ENCODE data around the gene MYBPC3. TPM values are rescaled to one million over a fixed set of nuclear protein-coding genes. Genes with fewer than 3 reads are reported as not detected.

Gene MYBPC3
- total RNA-seq, 1 donor from 2014 or later = 0.06 TPM

GRCh38 chr11:47395223-47396048, 42.9 kb upstream of the MYBPC3 start:
- H3K79me2 ChIP-seq (ENCODE audit: low read depth) = no peaks in the 10 kb centered on the region
- Mint-ChIP-seq H3K36me3 (no peaks in the 10 kb centered on the region), H3K27me3 (ENCODE audit: insufficient read depth, low read depth) (peaks cover 8% of the 10 kb centered on the region), H3K4me3 (no peak overlapping the region), H3K4me1 (peaks cover 10% of the 10 kb centered on the region), H3K27ac (no peak overlapping the region), H3K9me3 (no peaks in the 10 kb centered on the region)
- peaks cover 5% of the 10 kb centered on the region for H3K4me1 ChIP-seq
- no peaks in the 10 kb centered on the region for H3K36me3 ChIP-seq
- H3K27me3 ChIP-seq = no peaks in the 10 kb centered on the region
- DNase-seq (ENCODE audit: low spot score) = no peak
- H4K20me1 ChIP-seq (ENCODE audit: low read depth) = no peaks in the 10 kb centered on the region
- H3K4me2 ChIP-seq = no peak overlapping the region
- no peaks in the 10 kb centered on the region for H3K9me3 ChIP-seq (ENCODE audit: low read depth)
- TF ChIP-seq CTCF (IDR thresholded peaks at IDR 0.05) (no peak), EZH2 (IDR thresholded peaks at IDR 0.05) (no peak), EZH2phosphoT487 (IDR thresholded peaks at IDR 0.05) (no peak)
- H3K4me3 ChIP-seq = no peak overlapping the region
- H3K9ac ChIP-seq = no peak overlapping the region
- no peak overlapping the region for H3K27ac ChIP-seq
- H3F3A ChIP-seq (ENCODE audit: low read depth) = peaks cover 20% of the 10 kb centered on the region
- H2AFZ ChIP-seq (replicated peaks) = no peak overlapping the region

DNA sequence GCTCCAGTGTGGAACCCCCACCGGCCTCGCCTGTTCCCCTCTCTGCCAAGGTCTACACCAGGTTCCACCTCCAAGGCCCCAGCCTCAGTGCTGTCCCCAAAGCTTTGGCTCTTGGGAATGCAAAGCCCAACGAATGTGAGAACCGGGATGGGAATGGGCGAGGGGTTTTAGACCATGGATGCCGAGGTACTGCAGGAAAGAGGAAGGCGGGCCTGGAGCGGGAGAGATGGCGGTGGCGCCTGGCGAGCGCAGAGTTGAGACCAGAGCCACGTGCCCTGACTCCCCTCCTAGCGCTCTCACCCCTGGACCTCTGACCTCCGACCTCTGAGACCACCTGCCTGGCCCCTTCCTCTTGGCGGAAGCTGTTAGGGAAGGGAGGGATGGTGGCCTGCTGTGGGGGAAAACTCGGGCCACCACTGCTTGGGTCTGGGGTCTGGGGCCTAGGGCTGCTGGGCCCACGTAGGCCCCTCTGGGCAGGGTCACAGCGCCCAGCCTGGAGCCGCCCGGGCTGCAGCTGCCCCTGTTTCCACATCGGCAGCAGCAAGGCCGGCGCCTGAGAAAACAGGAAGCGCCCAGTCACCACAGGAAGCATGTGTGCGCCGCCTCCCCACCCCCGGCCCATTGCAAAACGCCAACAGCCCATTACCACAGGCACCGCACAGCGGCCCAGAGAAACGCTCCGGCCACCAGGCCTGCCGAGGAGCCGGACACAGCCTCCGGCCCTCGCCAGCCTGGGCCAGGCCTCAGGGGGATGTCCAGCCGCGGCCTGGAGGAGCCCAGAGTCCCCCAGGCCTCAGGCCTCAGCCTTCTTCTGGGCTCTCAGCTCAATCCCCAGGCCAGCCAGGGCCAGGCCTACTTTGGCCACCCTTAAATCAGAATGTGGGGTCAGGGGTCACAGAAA, 42.1 kb upstream of the MYBPC3 start:
- H3F3A ChIP-seq (ENCODE audit: low read depth) = peaks cover 12% of the 10 kb centered on the region
- no peak overlapping the region for H3K4me3 ChIP-seq
- H3K27ac ChIP-seq = no peak overlapping the region
- H3K9me3 ChIP-seq (ENCODE audit: low read depth) = no peaks in the 10 kb centered on the region
- H3K4me2 ChIP-seq = no peak overlapping the region
- no peaks in the 10 kb centered on the region for H3K36me3 ChIP-seq
- H2AFZ ChIP-seq (replicated peaks) = no peak overlapping the region
- peaks cover 6% of the 10 kb centered on the region for H3K4me1 Mint-ChIP-seq
- no peaks in the 10 kb centered on the region for H3K79me2 ChIP-seq (ENCODE audit: low read depth)
- H3K27me3 Mint-ChIP-seq (ENCODE audit: insufficient read depth, low read depth) = peaks cover 6% of the 10 kb centered on the region
- H3K27ac Mint-ChIP-seq = no peak overlapping the region
- peak; percentile 2 for DNase-seq (ENCODE audit: low spot score)
- no peak overlapping the region for H3K9ac ChIP-seq
- no peak for TF ChIP-seq CTCF (IDR thresholded peaks at IDR 0.05)
- no peak for TF ChIP-seq EZH2 (IDR thresholded peaks at IDR 0.05)
- no peak for TF ChIP-seq EZH2phosphoT487 (IDR thresholded peaks at IDR 0.05)
- H3K27me3 ChIP-seq = no peaks in the 10 kb centered on the region
- peaks cover under 1% of the 10 kb centered on the region for H3K4me1 ChIP-seq
- no peaks in the 10 kb centered on the region for H4K20me1 ChIP-seq (ENCODE audit: low read depth)
- H3K9me3 Mint-ChIP-seq = no peaks in the 10 kb centered on the region
- no peak overlapping the region for H3K4me3 Mint-ChIP-seq
- no peaks in the 10 kb centered on the region for H3K36me3 Mint-ChIP-seq

GRCh38 chr11:47394050-47394321, 41.5 kb upstream of the MYBPC3 start:
- Mint-ChIP-seq H3K4me3 (no peak overlapping the region), H3K9me3 (no peaks in the 10 kb centered on the region), H3K4me1 (peaks cover 3% of the 10 kb centered on the region), H3K36me3 (no peaks in the 10 kb centered on the region), H3K27me3 (ENCODE audit: insufficient read depth, low read depth) (peaks cover 3% of the 10 kb centered on the region), H3K27ac (no peak overlapping the region)
- Histone ChIP-seq H3K36me3 (no peaks in the 10 kb centered on the region), H2AFZ (replicated peaks) (no peak overlapping the region), H3F3A (ENCODE audit: low read depth) (peaks cover 7% of the 10 kb centered on the region), H3K27me3 (no peaks in the 10 kb centered on the region), H3K9ac (no peak overlapping the region), H3K27ac (no peak overlapping the region), H3K4me1 (no peaks in the 10 kb centered on the region), H3K9me3 (ENCODE audit: low read depth) (no peaks in the 10 kb centered on the region), H3K4me3 (no peak overlapping the region), H3K79me2 (ENCODE audit: low read depth) (no peaks in the 10 kb centered on the region), H3K4me2 (no peak overlapping the region), H4K20me1 (ENCODE audit: low read depth) (no peaks in the 10 kb centered on the region)
- DNase-seq (ENCODE audit: low spot score) = no peak
- TF ChIP-seq CTCF (IDR thresholded peaks at IDR 0.05) = no peak
- TF ChIP-seq EZH2phosphoT487 (IDR thresholded peaks at IDR 0.05) = no peak
- no peak for TF ChIP-seq EZH2 (IDR thresholded peaks at IDR 0.05)
